PC-3 (cell line): ENCODE data around the gene STEAP1B. TPM values are rescaled to one million over a fixed set of nuclear protein-coding genes. Genes with fewer than 3 reads are reported as not detected.

Experiments used
- ATAC-seq: fragments of 200-7000 bp; cut with Tn5 transposase; 2 replicates; pipeline ENCODE4 v1.9.1; 2020; ENCODE audit warnings: mild to moderate bottlenecking, moderate library complexity
- BruUV-seq: library from RNA; stranded (reverse); fragments of 400-500 nt; replicated peaks from 2 replicates; lab custom pipeline; 2021; lab: Mats Ljungman, UMichigan
- CTCF ChIA-PET: fragments of 300-600 bp; sonication (Branson Sonifier 250); formaldehyde crosslinking; loops from one replicate; lab custom pipeline; 2022; ENCODE audit warnings: antibody characterized with exemption; lab: Charles Lee
- POLR2A ChIA-PET: fragments of 300-600 bp; sonication (Branson Sonifier 250); formaldehyde crosslinking; loops from one replicate; lab custom pipeline; 2022; ENCODE audit warnings: antibody characterized with exemption; ENCODE audit not compliant: unreplicated experiment; lab: Charles Lee
- DNase-seq: peaks from one replicate; pipeline ENCODE4 v3.0.0-alpha.2; 2015
- H2AFZ ChIP-seq: fragments of 300-600 bp; sonication (generic); 2 replicates; pipeline ENCODE4 v1.6.0; 2016; ENCODE audit warnings: antibody characterized with exemption, low read length
- H3F3A ChIP-seq: fragments of 300-600 bp; sonication (generic); one replicate; pipeline ENCODE4 v1.6.0; 2017; ENCODE audit warnings: antibody characterized with exemption, low read length, control low read depth, mild to moderate bottlenecking; ENCODE audit not compliant: unreplicated experiment
- H3K27ac ChIP-seq: fragments of 300-600 bp; sonication (generic); 2 replicates; pipeline ENCODE4 v1.5.1; 2016; ENCODE audit warnings: mild to moderate bottlenecking, low read length
- H3K27me3 ChIP-seq: fragments of 300-600 bp; sonication (generic); 2 replicates; pipeline ENCODE4 v1.6.1; 2016; ENCODE audit warnings: low read length, mixed read lengths
- H3K36me3 ChIP-seq: fragments of 300-600 bp; sonication (generic); 2 replicates; pipeline ENCODE4 v1.6.1; 2016; ENCODE audit warnings: low read depth, mixed run types, low read length, mixed read lengths
- H3K4me1 ChIP-seq: fragments of 300-600 bp; sonication (generic); 2 replicates; pipeline ENCODE4 v1.5.1; 2016; ENCODE audit warnings: low read length; ENCODE audit not compliant: insufficient read depth
- H3K4me2 ChIP-seq: fragments of 300-600 bp; sonication (generic); 2 replicates; pipeline ENCODE4 v1.6.0; 2016; ENCODE audit warnings: low read length
- H3K4me3 ChIP-seq: fragments of 300-600 bp; sonication (generic); 2 replicates; pipeline ENCODE4 v1.5.1; 2016; ENCODE audit warnings: mild to moderate bottlenecking, low read length, mixed read lengths
- H3K79me2 ChIP-seq: fragments of 300-600 bp; sonication (generic); 2 replicates; pipeline ENCODE4 v1.6.1; 2017; ENCODE audit warnings: low read length, mixed read lengths
- H3K9ac ChIP-seq: fragments of 300-600 bp; sonication (generic); 2 replicates; pipeline ENCODE4 v1.6.0; 2016; ENCODE audit warnings: mild to moderate bottlenecking, low read length
- H3K9me2 ChIP-seq: fragments of 300-600 bp; sonication (generic); replicated peaks from 2 replicates; pipeline ENCODE4 v1.6.1; 2016; ENCODE audit warnings: mixed run types, low read length, mixed read lengths
- H3K9me3 ChIP-seq: fragments of 300-600 bp; sonication (generic); 2 replicates; pipeline ENCODE4 v1.6.1; 2016; ENCODE audit warnings: low read length, mixed read lengths
- H4K20me1 ChIP-seq: fragments of 300-600 bp; sonication (generic); 2 replicates; pipeline ENCODE4 v1.6.1; 2016; ENCODE audit warnings: low read length, mixed read lengths
- EZH2 ChIP-seq: fragments of 300-600 bp; sonication (generic); IDR thresholded peaks from one replicate; pipeline ENCODE4 v1.6.1; 2017; ENCODE audit warnings: antibody characterized with exemption, mild to moderate bottlenecking, low read length; ENCODE audit not compliant: unreplicated experiment
- EZH2phosphoT487 ChIP-seq: fragments of 300-600 bp; sonication (generic); IDR thresholded peaks from 2 replicates; pipeline ENCODE4 v1.6.1; 2018; ENCODE audit warnings: mild to moderate bottlenecking, antibody characterized with exemption, low read length, borderline replicate concordance
- intact Hi-C: fragments of 100-400 bp; cut with micrococcal nuclease; formaldehyde crosslinking; loops from 2 replicates; pipeline ENCODE4 v1.9.0; 2023
- total RNA-seq: library from RNA; depleted of rRNA; stranded (reverse); fragments of >200 nt; gene quantifications from 2 replicates; pipeline ENCODE4 v1.2.3, GENCODE V29; 2014
- TF ChIP-seq, protein P1 (sequence below): fragments of 300-600 bp; sonication (generic); conservative IDR thresholded peaks from 2 replicates; pipeline ENCODE4 v1.5.1; 2017; ENCODE audit warnings: antibody characterized with exemption, low read depth, mild to moderate bottlenecking, low read length

STEAP1B gene
- total RNA-seq, 1 experiment from 2014 or later = 0.47 TPM

DNA sequence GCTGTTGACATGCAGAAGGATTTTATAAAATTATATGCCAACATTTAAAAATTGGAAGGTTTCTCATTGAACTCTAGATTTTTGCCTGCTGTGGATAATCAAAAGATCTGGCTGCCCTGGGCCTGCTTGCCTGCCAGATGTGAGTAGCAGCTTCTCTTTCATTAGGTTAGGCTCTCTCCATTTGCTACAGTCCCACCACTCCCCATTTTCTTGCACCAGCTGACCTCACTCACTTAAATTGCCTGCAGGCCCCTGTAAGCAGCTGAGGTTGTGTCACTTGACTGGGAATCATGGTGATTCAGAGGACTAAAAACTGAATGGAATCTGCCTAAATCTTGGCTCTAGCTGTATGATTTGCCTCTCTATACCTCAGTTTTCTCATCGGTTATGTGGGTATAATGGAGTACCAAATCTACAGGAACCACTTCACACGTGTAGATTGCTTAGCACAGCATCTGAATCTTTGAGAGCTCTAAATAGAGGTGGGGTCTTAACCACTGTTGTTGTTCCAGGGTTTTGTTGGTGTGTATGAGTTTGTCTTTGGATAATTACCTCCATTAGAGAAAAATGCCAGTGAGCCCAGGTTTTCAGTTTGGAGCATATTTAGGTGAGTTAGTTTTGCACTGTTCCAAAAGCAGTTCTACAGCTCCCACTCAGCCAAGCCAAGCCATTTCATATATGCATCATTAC, 124.5 kb downstream of the STEAP1B start:
- ATAC-seq (no peak), DNase-seq (no peak)
- Histone ChIP-seq H3K9ac (no peak overlapping the region), H2AFZ (no peak overlapping the region), H3K9me2 (no peaks in the 10 kb centered on the region), H4K20me1 (no peaks in the 10 kb centered on the region), H3K36me3 (no peaks in the 10 kb centered on the region), H3K4me1 (peaks cover 6% of the 10 kb centered on the region; the same call in 1 of the 2 replicates), H3K9me3 (no peaks in the 10 kb centered on the region), H3K4me3 (no peak overlapping the region), H3K79me2 (no peaks in the 10 kb centered on the region), H3K27ac (no peak overlapping the region), H3K27me3 (no peaks in the 10 kb centered on the region), H3K4me2 (no peak overlapping the region), H3F3A (no peaks in the 10 kb centered on the region)
- intact Hi-C loops = no loop called here
- no peak for TF ChIP-seq EZH2
- no TSS peak for BruUV-seq
- ChIA-PET CTCF (no interaction called here), POLR2A (no interaction called here)

- Histone ChIP-seq H2AFZ (no peak overlapping the region), H4K20me1 (no peaks in the 10 kb centered on the region), H3K36me3 (no peaks in the 10 kb centered on the region), H3K9me3 (no peaks in the 10 kb centered on the region), H3K79me2 (no peaks in the 10 kb centered on the region), H3K9ac (no peak overlapping the region), H3K4me3 (no peak overlapping the region), H3K27me3 (no peaks in the 10 kb centered on the region), H3K9me2 (no peaks in the 10 kb centered on the region), H3K4me1 (peaks cover 6% of the 10 kb centered on the region; the same call in 1 of the 2 replicates), H3K27ac (no peak overlapping the region), H3K4me2 (no peak overlapping the region), H3F3A (no peaks in the 10 kb centered on the region)
- BruUV-seq = no TSS peak
- TF ChIP-seq EZH2phosphoT487 (no peak), EZH2 (no peak)
- TF ChIP-seq, protein P1, sequence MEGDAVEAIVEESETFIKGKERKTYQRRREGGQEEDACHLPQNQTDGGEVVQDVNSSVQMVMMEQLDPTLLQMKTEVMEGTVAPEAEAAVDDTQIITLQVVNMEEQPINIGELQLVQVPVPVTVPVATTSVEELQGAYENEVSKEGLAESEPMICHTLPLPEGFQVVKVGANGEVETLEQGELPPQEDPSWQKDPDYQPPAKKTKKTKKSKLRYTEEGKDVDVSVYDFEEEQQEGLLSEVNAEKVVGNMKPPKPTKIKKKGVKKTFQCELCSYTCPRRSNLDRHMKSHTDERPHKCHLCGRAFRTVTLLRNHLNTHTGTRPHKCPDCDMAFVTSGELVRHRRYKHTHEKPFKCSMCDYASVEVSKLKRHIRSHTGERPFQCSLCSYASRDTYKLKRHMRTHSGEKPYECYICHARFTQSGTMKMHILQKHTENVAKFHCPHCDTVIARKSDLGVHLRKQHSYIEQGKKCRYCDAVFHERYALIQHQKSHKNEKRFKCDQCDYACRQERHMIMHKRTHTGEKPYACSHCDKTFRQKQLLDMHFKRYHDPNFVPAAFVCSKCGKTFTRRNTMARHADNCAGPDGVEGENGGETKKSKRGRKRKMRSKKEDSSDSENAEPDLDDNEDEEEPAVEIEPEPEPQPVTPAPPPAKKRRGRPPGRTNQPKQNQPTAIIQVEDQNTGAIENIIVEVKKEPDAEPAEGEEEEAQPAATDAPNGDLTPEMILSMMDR = no peak
- intact Hi-C loops = no loop called here
- ATAC-seq = no peak
- DNase-seq = no peak
- ChIA-PET CTCF (no interaction called here), POLR2A (no interaction called here)
Observed at GRCh38 chr7:22373911-22374310, 126.1 kb downstream of the STEAP1B start.

DNA sequence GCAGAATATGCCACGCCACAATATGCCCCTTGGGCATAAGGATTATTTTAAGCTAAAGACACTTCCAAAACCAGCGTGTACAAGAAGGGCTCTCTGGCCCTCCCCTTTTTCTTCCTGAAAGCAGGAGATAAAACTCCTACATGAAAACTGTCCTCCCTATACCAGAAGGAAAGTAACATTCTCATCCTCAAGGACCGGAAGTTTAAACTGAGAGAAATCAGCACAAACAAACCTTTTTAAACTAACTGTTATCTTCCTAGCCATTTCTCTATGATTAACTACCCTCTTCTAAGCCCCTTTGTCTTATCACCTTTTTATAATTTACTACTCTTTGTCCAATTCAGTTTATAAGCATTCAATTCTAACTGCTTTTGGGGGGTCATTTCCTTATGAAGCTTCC, 126.6 kb downstream of the STEAP1B start:
- Histone ChIP-seq H3K27me3 (no peaks in the 10 kb centered on the region), H3K4me1 (peaks cover 6% of the 10 kb centered on the region; the same call in 1 of the 2 replicates), H3K27ac (no peak overlapping the region), H2AFZ (no peak overlapping the region), H3K9me2 (no peaks in the 10 kb centered on the region), H3K9ac (no peak overlapping the region), H3F3A (no peaks in the 10 kb centered on the region), H3K4me3 (no peak overlapping the region), H3K9me3 (no peaks in the 10 kb centered on the region), H3K4me2 (no peak overlapping the region), H3K36me3 (no peaks in the 10 kb centered on the region), H3K79me2 (no peaks in the 10 kb centered on the region), H4K20me1 (no peaks in the 10 kb centered on the region)
- TF ChIP-seq EZH2 (no peak), EZH2phosphoT487 (no peak)
- TF ChIP-seq, protein P1 = no peak
- intact Hi-C loops = no loop called here
- no TSS peak for BruUV-seq
- ATAC-seq = no peak
- no peak for DNase-seq
- CTCF ChIA-PET = interaction anchor here (0.5 kb wide), 1 partner anchor 17 kb away, joined by 8 read pairs; no protein-coding TSS in a partner anchor
- POLR2A ChIA-PET = no interaction called here
